NOMO-1 treated with DMSO at 0.1 percent for 48 hours (cell line): Measurements from ENCODE around the gene WDR54.
A peak's percentile ranks its signal among the peaks of the same experiment; 100 is the strongest.

ENCODE experiments used
- DNase-seq: peaks from one replicate; lab custom pipeline; 2025; ENCODE audit not compliant: unreplicated experiment; lab: John Stamatoyannopoulos, UW

WDR54 gene, protein sequence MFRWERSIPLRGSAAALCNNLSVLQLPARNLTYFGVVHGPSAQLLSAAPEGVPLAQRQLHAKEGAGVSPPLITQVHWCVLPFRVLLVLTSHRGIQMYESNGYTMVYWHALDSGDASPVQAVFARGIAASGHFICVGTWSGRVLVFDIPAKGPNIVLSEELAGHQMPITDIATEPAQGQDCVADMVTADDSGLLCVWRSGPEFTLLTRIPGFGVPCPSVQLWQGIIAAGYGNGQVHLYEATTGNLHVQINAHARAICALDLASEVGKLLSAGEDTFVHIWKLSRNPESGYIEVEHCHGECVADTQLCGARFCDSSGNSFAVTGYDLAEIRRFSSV

DNA sequence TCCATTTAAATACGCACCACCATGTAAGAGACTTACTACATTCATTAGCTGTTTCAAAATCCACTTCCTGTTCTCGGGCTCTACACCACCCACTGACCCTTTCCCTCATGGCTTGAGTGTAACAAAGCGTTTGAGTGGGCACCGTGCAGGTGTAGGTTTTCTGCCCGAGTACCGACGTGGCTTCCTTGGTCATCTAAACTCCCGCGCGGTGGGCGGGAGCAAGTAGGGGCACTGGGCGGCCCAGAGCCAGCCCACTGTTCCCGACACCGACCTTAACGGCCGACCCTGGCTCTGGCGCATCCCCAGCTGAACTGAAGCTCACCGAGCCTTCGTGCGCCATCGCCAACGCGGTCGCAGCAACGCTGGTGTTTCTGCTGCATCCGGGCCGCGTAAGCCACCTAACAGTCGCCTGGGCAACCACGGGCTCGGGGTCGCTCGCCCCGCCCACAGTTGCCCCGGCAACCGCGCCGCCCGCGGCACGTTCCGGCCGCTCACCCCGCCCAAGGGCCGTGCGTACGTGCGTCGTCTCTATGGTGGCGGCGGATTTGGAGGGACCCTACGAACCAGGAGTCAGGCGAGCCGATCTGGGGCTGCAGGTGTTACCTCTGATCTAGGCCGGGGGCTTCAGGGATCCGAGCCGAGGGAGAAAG is at the start of gene WDR54, which contains the start of gene C2orf81:
Gene WDR54 (plus strand): TSS at position 510 of the 650 bp plus-strand sequence. CDS start 424 bp downstream, outside the sequence.
Gene C2orf81 (minus strand): TSS at position 399 of the 650 bp plus-strand sequence. CDS start 59 bp downstream, at position 340.
- peak; percentile 88 for DNase-seq

DNA sequence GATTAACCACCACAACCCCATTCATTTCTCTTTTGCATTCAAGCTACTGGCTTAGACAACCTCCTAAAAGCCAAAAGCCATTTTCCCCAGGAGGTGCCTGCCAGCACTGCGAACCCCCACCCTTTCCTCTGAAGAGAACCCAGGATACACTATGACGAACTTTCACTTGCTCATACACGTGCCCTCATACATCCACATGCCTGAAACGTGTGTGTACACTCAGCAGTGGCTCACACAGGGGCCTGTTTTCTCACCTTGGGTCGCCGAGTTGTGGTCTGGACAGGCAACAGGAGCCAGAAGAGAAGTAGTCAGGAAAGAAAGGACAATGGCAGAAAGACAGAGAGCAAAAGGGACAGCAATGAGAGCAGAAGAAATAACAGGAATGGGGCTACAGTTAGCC is 48.9 kb upstream of the WDR54 start:
- DNase-seq, result no peak

DNA sequence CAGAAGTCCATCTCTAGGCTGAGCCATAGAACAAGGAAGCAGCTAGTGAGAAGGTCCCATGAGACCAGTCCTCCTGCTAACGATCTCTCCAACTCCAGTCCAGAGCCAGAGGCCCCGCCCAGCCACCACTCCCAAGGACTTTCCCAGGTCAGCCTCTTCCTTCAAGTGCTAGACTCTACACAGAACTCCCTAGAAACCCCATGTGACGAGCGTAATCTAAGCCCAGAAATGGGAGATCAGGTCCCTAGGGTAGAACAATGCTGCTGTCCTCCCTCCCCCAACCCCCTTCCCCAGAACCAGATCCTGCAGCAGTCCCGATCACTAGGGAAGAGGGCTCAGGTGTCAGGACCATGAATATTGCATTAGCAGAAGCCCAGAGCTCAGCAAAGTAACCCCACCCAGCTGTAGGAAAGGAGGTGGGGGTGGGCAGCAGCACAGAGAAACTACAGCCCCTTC is 48.3 kb upstream of the WDR54 start:
- DNase-seq, result no peak

GRCh38 chr2:74373985-74374384 is 47.5 kb upstream of the WDR54 start:
- DNase-seq, result no peak

GRCh38 chr2:74374509-74375205 is 46.9 kb upstream of the WDR54 start:
- DNase-seq, result no peak

- no peak for DNase-seq
Measured at GRCh38 chr2:74375838-74376237, 45.7 kb upstream of the WDR54 start.

GRCh38 chr2:74378007-74378406 is 43.5 kb upstream of the WDR54 start:
- DNase-seq, result no peak

GRCh38 chr2:74379851-74380789 is 41.4 kb upstream of the WDR54 start, which contains the start of gene DCTN1:
Gene DCTN1, minus strand, starts transcription at chr2:74380311. Its CDS starts 274 bp downstream, at chr2:74380037.
- DNase-seq, result no peak

DNA sequence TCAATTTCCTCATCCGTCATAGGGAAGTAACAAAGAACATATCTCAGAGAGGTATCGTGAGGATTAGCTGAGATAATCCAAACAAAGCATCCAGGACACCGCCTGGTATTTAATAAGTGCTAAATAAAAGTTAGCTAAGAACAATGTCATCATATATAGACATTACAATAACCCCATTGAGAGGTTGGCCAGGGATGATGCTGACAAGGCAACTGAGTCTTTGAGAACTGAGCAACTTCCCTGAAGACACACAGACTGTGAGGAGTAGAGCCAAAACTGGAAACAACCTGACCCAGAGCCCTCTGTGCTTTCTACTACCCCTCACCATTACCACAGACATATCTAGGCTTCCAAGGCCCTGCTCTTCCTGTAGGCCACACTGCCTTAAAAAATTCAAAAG is 39.8 kb upstream of the WDR54 start:
- DNase-seq, result no peak

DNA sequence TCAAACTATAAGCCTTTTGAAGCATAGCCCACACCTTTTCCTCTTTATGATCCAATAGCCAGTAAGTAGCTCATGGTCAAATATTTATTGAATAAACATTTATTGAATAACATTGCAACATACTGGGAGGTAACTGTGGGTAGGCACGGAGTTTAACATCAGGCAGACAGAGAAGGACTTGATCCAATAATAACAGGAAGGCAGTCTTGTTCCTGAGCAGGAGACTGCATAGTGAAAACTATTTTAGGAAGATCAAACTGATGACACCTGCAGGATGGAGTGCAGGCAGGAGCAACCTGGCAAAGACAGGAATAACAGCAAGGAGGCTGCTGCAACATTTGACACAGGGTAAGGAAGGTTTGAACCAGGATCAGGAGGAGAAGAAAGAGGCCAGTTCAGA is 38.3 kb upstream of the WDR54 start:
- no peak for DNase-seq

DNA sequence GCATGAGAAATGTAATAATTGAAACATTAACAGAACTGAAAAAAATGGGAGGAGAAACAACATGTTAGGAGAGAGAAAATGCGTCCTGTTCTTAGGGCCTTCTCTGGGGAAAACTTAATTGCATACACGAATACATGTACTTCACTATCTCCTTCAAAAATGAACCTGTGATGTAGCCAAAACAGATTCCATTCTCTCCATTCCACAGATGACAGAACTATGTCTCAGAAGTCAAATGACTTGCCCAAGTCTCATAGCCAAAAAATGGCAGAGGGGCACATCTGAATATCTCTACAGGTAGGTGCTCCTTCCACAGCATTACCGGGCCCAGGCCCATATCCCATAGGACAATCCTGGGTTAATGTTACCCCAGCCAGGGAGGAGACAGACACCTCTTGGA is 37.5 kb upstream of the WDR54 start:
- DNase-seq, result no peak

DNA sequence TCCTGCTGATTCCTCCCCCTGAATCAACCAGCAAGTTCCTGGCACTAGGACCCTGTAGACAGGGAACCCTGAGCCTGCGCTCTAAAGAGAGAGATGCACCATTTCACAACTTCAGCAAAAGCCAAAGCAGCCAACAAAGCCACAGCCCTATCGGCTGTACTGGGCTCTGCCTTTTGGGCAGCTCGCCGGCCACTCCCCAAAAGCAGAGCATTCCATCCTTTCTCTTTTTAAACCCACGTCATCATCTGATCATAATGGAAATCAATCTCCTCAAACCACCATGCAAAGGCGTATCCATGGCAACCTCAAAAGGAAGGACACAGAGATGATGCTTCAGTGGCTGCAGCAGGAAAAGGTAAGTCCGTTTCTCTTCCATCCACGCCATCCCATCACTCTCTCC is 36.1 kb upstream of the WDR54 start:
- DNase-seq, result no peak

DNA sequence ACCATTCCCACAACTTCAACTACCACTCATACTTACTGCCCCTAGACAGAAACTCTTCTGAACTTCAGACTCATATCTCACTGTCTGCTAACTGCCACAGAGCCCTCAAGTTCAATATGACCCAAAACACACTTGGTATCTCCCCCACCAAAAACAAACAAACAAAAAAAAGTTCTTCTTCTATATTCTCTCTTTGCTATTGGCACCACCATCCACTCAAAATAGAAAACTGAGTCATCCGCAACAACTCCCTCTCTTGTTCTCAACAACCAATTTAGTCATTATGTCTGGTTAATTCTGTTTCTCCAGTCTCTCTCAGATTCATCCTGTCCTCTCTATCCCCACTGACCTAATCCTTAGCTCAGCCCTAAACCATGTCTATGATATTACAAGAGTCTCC is 34.2 kb upstream of the WDR54 start:
- DNase-seq, result no peak

DNA sequence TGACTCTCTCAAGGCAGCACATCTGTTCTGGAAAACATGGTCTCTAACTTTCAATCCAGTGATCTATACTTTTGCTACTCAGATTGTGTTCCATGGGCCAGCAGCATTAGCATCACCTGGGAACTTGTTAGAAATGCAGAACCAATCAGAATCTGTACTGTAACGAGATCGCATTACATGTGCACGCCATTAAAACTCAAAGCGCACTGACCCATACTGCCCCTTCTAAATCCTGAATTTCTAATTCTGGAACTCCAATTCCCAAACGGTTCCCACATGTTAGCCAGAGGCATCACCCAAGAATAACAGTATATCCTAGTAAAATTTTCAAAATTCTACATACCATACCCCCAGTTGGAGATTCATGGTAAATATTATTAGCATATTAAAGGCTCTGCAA is 30.9 kb upstream of the WDR54 start:
- DNase-seq, result no peak

DNA sequence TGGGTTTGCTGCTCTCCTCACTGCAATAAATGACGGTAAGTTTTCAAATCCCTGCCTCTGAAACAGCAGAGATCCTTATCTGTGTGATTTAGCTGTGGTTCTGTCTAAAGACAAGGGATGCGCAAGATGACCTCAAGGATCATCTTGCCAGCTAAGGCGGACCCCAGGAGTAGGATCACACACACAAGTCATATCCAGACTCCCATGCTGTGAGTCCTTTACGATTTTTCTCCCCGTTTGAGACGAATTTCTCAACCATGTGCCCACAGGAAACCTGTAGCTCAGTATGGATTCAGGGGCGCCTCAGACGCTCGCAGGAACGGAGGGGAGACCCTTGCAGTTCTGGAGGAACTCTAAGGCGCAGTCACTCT is 30.3 kb upstream of the WDR54 start:
- no peak for DNase-seq

GRCh38 chr2:74391580-74392448 is 29.7 kb upstream of the WDR54 start:
- DNase-seq, result peak; percentile 90

DNA sequence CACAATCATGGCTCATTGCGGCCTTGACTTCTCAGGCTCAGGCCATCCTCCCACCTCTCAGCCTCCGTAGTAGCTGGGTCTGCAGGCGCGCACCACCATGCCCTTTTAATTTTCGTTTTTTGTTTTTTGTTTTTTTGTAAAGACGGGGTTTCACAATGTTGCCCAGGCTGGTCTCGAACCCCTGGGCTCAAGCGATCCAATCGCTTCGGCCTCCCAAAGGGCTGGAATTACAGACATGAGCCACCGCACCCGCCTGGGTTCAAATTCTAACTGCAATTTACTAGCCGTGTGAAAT is 29.1 kb upstream of the WDR54 start:
- DNase-seq, result no peak

DNA sequence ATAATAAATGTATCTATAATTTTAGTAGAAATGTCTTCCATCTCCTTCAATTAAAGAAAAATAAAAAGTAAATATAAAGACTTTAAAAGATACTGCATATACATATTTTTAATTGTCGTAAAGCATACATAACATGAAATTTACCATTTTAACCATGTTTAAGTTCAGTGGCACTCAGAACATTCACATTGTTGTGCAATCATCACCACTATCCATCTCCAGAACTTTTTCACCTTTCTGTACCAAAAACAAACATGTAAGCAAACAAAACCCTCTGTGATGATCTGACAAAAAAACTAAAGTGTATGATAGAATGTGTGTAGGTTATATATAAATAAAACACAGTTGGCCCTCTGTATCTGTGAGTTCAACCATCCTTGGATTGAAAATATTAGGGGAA is 28.0 kb upstream of the WDR54 start:
- no peak for DNase-seq

DNA sequence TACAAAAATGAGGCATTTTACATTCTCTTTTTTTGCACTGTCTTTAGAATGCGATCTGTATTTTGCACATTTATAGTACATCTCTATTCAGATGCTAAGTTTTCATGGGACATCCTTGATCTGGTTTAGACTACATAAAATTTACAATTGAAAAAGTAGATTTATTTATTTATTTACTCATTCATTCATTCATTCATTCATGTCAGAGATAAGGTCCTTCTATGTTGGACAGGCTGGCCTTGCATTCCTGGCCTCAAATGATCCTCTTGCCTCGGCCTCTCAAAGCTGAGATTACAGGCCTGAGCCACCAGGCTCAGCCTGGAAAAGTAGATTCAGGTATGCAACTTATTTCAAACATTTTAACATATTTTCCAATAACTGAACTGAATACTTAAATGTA is 25.4 kb upstream of the WDR54 start:
- DNase-seq, result no peak

- DNase-seq, result peak; percentile 54
Measured at GRCh38 chr2:74399785-74400184, 21.7 kb upstream of the WDR54 start.
